Hepatocyte (in vitro differentiated cells): Measurements from ENCODE around the gene PTPN9.

ENCODE experiments used
- CTCF ChIP-seq: fragments of 200-600 bp; sonication (generic); IDR thresholded peaks from 2 replicates; pipeline ENCODE4 v1.5.1; 2016; ENCODE audit warnings: antibody characterized with exemption, mild to moderate bottlenecking; ENCODE audit not compliant: poor library complexity
- EZH2 ChIP-seq: fragments of 200-600 bp; sonication (generic); IDR thresholded peaks from 2 replicates; pipeline ENCODE4 v1.6.1; 2016; ENCODE audit warnings: antibody characterized with exemption, mild to moderate bottlenecking, borderline replicate concordance
- EZH2phosphoT487 ChIP-seq: fragments of 200-600 bp; sonication (generic); IDR thresholded peaks from one replicate; pipeline ENCODE4 v1.6.1; 2018; ENCODE audit warnings: antibody characterized with exemption, mild to moderate bottlenecking, low read depth, moderate library complexity; ENCODE audit not compliant: unreplicated experiment, severe bottlenecking

GRCh38 chr15:75578948-75579920 is at the start of gene PTPN9:
- peak; percentile 59 for TF ChIP-seq CTCF
- no peak for TF ChIP-seq EZH2
- no peak for TF ChIP-seq EZH2phosphoT487
